ENCODE measurements around the gene LYST.
"Not testable (repeated sequence)": the region's sequence is repeated elsewhere in the genome, so short reads cannot be mapped to it uniquely, and the experiment has no call there.

The LYST gene

DNA sequence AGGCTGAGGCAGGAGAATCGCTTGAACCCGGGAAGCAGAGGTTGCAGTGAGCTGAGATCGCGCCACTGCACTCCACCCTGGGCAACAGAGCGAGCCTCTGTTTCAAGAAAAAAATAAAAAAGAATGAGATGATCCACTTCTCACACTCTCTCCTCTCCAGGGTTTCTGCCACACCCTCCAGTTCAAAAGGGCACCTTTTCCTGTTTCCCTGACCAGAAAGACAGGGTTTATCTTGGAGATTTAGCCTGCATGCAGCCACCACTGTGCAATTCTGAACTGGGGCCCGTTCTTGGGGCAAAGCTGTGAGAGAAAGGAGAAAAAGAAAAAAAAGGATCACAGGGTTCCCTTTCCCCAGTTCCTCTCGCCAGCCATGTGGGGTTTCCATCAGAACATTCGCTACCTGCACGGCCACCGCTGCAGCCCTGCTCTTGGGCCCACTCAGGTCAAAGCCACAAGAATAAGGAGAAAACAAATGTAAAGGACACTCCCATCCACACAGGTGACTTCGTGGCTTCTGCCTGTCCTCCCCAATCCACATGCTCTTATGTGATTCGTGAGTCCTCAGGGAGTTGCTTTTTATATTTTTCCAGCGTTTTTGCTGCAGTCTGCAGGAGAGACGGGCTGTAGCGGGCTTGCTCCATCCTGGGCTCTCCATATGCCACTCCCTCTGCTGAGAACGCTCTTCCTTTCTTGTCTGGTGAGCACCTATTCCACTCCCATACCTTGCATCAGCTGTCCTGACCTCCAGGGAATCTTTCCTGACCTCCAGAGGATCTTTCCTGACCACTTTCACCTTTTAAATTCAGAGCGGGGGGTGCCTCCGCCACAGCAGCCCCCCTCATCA lies 243.5 kb downstream of the LYST start:
- Mint-ChIP-seq H3K4me3 (no peak overlapping the region), H3K4me1 (peaks cover 38% of the 10 kb centered on the region), H3K36me3 (ENCODE audit: low read depth) (no peaks in the 10 kb centered on the region), H3K27ac (peak overlapping the region; percentile 97), H3K9me3 (no peaks in the 10 kb centered on the region), H3K27me3 (ENCODE audit: low read depth, poor library complexity) (no peaks in the 10 kb centered on the region)
- TF ChIP-seq, protein P1, sequence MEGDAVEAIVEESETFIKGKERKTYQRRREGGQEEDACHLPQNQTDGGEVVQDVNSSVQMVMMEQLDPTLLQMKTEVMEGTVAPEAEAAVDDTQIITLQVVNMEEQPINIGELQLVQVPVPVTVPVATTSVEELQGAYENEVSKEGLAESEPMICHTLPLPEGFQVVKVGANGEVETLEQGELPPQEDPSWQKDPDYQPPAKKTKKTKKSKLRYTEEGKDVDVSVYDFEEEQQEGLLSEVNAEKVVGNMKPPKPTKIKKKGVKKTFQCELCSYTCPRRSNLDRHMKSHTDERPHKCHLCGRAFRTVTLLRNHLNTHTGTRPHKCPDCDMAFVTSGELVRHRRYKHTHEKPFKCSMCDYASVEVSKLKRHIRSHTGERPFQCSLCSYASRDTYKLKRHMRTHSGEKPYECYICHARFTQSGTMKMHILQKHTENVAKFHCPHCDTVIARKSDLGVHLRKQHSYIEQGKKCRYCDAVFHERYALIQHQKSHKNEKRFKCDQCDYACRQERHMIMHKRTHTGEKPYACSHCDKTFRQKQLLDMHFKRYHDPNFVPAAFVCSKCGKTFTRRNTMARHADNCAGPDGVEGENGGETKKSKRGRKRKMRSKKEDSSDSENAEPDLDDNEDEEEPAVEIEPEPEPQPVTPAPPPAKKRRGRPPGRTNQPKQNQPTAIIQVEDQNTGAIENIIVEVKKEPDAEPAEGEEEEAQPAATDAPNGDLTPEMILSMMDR (IDR thresholded peaks at IDR 0.05): no peak
- no peak for DNase-seq

DNA sequence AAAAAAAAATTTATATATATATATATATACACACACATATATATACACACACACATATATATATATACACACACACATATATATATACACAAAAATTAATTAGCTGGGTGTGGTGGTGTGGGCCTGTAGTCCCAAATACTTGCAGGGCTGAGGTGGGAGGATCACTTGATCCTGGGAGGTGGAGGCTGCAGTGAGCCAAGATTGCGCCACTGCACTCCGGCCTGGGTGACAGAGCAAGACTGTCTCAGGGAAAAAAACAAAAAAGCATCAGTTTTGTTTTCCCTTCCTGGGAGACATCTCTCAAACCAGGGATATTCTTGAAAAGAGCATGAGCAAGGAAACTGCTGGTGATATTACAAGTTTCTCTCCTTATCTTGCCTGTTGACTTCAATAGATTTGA lies 247.6 kb downstream of the LYST start:
- H3K27me3 Mint-ChIP-seq (ENCODE audit: low read depth, poor library complexity): not testable (repeated sequence)
- peaks cover 26% of the 10 kb centered on the region for H3K4me1 Mint-ChIP-seq

GRCh38 chr1:235617808-235618207 lies 248.9 kb downstream of the LYST start:
- Mint-ChIP-seq H3K9me3 (no peaks in the 10 kb centered on the region), H3K4me3 (no peak overlapping the region), H3K4me1 (peaks cover 17% of the 10 kb centered on the region), H3K27me3 (ENCODE audit: low read depth, poor library complexity) (no peaks in the 10 kb centered on the region), H3K36me3 (ENCODE audit: low read depth) (no peaks in the 10 kb centered on the region), H3K27ac (no peak overlapping the region)
- DNase-seq: no peak
- TF ChIP-seq, protein P1 (IDR thresholded peaks at IDR 0.05): no peak

More for the DNA sequence above, 247.6 kb downstream of the LYST start:
- H3K9me3 Mint-ChIP-seq; DNase-seq; H3K4me3 Mint-ChIP-seq; H3K36me3 Mint-ChIP-seq (ENCODE audit: low read depth); H3K27ac Mint-ChIP-seq: not testable (repeated sequence)

GRCh38 chr1:235617140-235617539 lies 249.6 kb downstream of the LYST start:
- no peak for DNase-seq
- no peak overlapping the region for H3K4me3 Mint-ChIP-seq
- no peaks in the 10 kb centered on the region for H3K36me3 Mint-ChIP-seq (ENCODE audit: low read depth)
- TF ChIP-seq, protein P1 (IDR thresholded peaks at IDR 0.05): no peak
- peaks cover 14% of the 10 kb centered on the region for H3K4me1 Mint-ChIP-seq
- H3K27ac Mint-ChIP-seq: no peak overlapping the region
- H3K9me3 Mint-ChIP-seq: no peaks in the 10 kb centered on the region
- H3K27me3 Mint-ChIP-seq (ENCODE audit: low read depth, poor library complexity): no peaks in the 10 kb centered on the region

- TF ChIP-seq, protein P1 (IDR thresholded peaks at IDR 0.05): no peak
- H3K4me1 Mint-ChIP-seq: peaks cover 12% of the 10 kb centered on the region
- no peaks in the 10 kb centered on the region for H3K9me3 Mint-ChIP-seq
- H3K27me3 Mint-ChIP-seq (ENCODE audit: low read depth, poor library complexity): peaks cover 3% of the 10 kb centered on the region
- DNase-seq: no peak
- H3K36me3 Mint-ChIP-seq (ENCODE audit: low read depth): no peaks in the 10 kb centered on the region
- H3K4me3 Mint-ChIP-seq: no peak overlapping the region
- no peak overlapping the region for H3K27ac Mint-ChIP-seq
These were observed 252.2 kb downstream of the LYST start for GRCh38 chr1:235614442-235614954.

DNA sequence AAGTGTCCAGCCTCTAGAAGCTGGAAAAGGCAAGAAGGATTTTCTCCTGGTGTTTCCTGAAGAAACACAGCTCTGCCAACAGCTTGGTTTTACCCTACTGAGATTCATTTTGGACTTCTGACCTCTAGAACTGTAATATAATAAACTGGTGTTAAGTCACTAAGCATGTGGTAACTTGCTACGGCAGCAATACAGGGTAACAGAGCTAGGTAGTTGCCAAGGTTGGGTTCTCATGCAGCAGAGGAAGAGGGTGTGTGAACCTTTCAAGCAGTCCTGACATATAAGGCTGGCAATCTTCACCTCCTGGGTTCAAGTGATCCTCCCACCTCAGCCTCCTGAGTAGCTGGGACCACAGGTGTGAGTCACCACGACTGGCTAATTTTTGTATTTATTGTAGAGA lies 253.1 kb downstream of the LYST start:
- Mint-ChIP-seq H3K27ac (peak overlapping the region; percentile 11), H3K9me3 (no peaks in the 10 kb centered on the region), H3K27me3 (ENCODE audit: low read depth, poor library complexity) (peaks cover 3% of the 10 kb centered on the region)

More for the DNA sequence above, 253.1 kb downstream of the LYST start:
- TF ChIP-seq, protein P1 (IDR thresholded peaks at IDR 0.05): no peak
- DNase-seq: no peak
- peaks cover 12% of the 10 kb centered on the region for H3K4me1 Mint-ChIP-seq
- no peak overlapping the region for H3K4me3 Mint-ChIP-seq
- no peaks in the 10 kb centered on the region for H3K36me3 Mint-ChIP-seq (ENCODE audit: low read depth)
